HepG2 (cell line): ENCODE measurements around the gene LINS1. TPM values are rescaled to one million over a fixed set of nuclear protein-coding genes. Genes with fewer than 3 reads are reported as not detected.
A peak's percentile ranks its signal among the peaks of the same experiment; 100 is the strongest.

Experiments used
- EZH2 ChIP-seq: conservative IDR thresholded peaks from 2 replicates; pipeline ENCODE4 v1.6.1; 2012; ENCODE audit warnings: mild to moderate bottlenecking, low read depth, low read length, moderate library complexity
- MAX ChIP-seq: IDR thresholded peaks from 2 replicates; pipeline ENCODE4 v1.6.1; 2012; ENCODE audit warnings: inconsistent platforms
- MXI1 ChIP-seq: IDR thresholded peaks from 3 replicates; pipeline ENCODE4 v1.6.1; 2012; ENCODE audit warnings: low read depth, low read length, inconsistent platforms, borderline replicate concordance
- RARA ChIP-seq: IDR thresholded peaks from 2 replicates; pipeline ENCODE4 v1.6.1; 2016; ENCODE audit warnings: missing genetic modification reagents, missing compliant biosample characterization
- SMARCE1 ChIP-seq: fragments of 450-650 bp; IDR thresholded peaks from 2 replicates; pipeline ENCODE4 v1.6.1; 2017; ENCODE audit warnings: borderline replicate concordance
- ZNF263 ChIP-seq: sonication (generic); formaldehyde crosslinking; IDR thresholded peaks from 2 replicates; pipeline ENCODE4 v1.4.0; 2020; ENCODE audit warnings: missing genetic modification reagents
- ZNF569 ChIP-seq: sonication (generic); formaldehyde crosslinking; IDR thresholded peaks from 2 replicates; pipeline ENCODE4 v1.5.0; 2020; ENCODE audit warnings: mild to moderate bottlenecking, missing genetic modification reagents, moderate library complexity, borderline replicate concordance
- polyA plus RNA-seq, 8 experiments: library from polyadenylated mRNA; depleted of rRNA in 3 of 8; stranded (reverse) in 7 of 8; unstranded in 1 of 8; fragments of >200 nt; fragmentation: Illumina TruSeq in 4 of 8; extraction: Trizol in 4 of 8; gene quantifications; 2 replicates each; pipeline versions ENCODE4 v1.2.1 to v1.2.3, GENCODE V29; 2011 to 2016; ENCODE audit warnings: low read depth in 4 of 8, missing spikeins in 1 of 8, mixed read lengths in 1 of 8; ENCODE audit not compliant: insufficient read depth in 1 of 8
- total RNA-seq, 5 experiments: library from RNA; depleted of rRNA; stranded (reverse); fragments of >200 nt; fragmentation: Illumina TruSeq; extraction: Trizol; gene quantifications; 2 replicates each; pipeline ENCODE4 v1.2.3, GENCODE V29; 2016; ENCODE audit warnings: low read depth in 1 of 5
- TF ChIP-seq, protein P1 (sequence below), 2 experiments: sonication (generic) in 1 of 2; formaldehyde crosslinking in 1 of 2; IDR thresholded peaks; 2 replicates each; pipeline versions ENCODE4 v1.5.1 to v1.6.1; 2011 to 2020; ENCODE audit warnings: borderline replicate concordance in 1 of 2, low read depth in 1 of 2, low read length in 1 of 2, mild to moderate bottlenecking in 1 of 2, missing genetic modification reagents in 1 of 2, moderate library complexity in 1 of 2
- TF ChIP-seq, protein P2 (sequence below): sonication (generic); formaldehyde crosslinking; IDR thresholded peaks from 2 replicates; pipeline ENCODE4 v1.8.1; 2023; ENCODE audit warnings: mild to moderate bottlenecking, missing genetic modification reagents
- TF ChIP-seq, protein P3 (sequence below): conservative IDR thresholded peaks from 2 replicates; pipeline ENCODE4 v1.6.1; 2018; ENCODE audit warnings: missing genetic modification reagents

Gene LINS1
- total and polyA plus RNA-seq, 2 of the 13 experiments (the other 11 are each of a cell fraction or from before 2014, with no cell fraction given): 9.8 to 10.4 TPM

- TF ChIP-seq, protein P1, sequence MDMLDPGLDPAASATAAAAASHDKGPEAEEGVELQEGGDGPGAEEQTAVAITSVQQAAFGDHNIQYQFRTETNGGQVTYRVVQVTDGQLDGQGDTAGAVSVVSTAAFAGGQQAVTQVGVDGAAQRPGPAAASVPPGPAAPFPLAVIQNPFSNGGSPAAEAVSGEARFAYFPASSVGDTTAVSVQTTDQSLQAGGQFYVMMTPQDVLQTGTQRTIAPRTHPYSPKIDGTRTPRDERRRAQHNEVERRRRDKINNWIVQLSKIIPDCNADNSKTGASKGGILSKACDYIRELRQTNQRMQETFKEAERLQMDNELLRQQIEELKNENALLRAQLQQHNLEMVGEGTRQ (IDR thresholded peaks at IDR 0.05; ENCODE audit: low read depth, low read length): peak; percentile 59; the same call in 1 of the 2 replicates
- TF ChIP-seq, protein P1 (CRISPR knock-in tag; IDR thresholded peaks at IDR 0.05; ENCODE audit: borderline replicate concordance): peak; percentile 34; the same call in 1 of the 2 replicates
- TF ChIP-seq EZH2 (no peak), RARA (CRISPR knock-in tag) (no peak), MAX (peak; percentile 46; the same call in 1 of the 2 replicates), ZNF569 (CRISPR knock-in tag) (no peak), MXI1 (peak; percentile 38; the same call in 1 of the 3 replicates), SMARCE1 (no peak), ZNF263 (CRISPR knock-in tag) (no peak)
- TF ChIP-seq, protein P2, sequence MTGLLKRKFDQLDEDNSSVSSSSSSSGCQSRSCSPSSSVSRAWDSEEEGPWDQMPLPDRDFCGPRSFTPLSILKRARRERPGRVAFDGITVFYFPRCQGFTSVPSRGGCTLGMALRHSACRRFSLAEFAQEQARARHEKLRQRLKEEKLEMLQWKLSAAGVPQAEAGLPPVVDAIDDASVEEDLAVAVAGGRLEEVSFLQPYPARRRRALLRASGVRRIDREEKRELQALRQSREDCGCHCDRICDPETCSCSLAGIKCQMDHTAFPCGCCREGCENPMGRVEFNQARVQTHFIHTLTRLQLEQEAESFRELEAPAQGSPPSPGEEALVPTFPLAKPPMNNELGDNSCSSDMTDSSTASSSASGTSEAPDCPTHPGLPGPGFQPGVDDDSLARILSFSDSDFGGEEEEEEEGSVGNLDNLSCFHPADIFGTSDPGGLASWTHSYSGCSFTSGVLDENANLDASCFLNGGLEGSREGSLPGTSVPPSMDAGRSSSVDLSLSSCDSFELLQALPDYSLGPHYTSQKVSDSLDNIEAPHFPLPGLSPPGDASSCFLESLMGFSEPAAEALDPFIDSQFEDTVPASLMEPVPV (CRISPR knock-in tag): no peak
- TF ChIP-seq, protein P3, sequence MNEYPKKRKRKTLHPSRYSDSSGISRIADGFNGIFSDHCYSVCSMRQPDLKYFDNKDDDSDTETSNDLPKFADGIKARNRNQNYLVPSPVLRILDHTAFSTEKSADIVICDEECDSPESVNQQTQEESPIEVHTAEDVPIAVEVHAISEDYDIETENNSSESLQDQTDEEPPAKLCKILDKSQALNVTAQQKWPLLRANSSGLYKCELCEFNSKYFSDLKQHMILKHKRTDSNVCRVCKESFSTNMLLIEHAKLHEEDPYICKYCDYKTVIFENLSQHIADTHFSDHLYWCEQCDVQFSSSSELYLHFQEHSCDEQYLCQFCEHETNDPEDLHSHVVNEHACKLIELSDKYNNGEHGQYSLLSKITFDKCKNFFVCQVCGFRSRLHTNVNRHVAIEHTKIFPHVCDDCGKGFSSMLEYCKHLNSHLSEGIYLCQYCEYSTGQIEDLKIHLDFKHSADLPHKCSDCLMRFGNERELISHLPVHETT (CRISPR knock-in tag): no peak
Measured at GRCh38 chr15:100601163-100601562, 821 bp downstream of the LINS1 start (continued).
